GM21390 (cell line): ENCODE results near the gene MYO1D.

Experiments used
- ATAC-seq: cut with Tn5 transposase; IDR thresholded peaks from one replicate; pipeline ENCODE4 v1.9.1; 2021; ENCODE audit not compliant: unreplicated experiment

Gene MYO1D

GRCh38 chr17:32859857-32860525 is 16.9 kb downstream of the MYO1D start:
- no peak for ATAC-seq

GRCh38 chr17:32855620-32856019 is 21.3 kb downstream of the MYO1D start:
- ATAC-seq = no peak

- ATAC-seq = no peak
Observed at GRCh38 chr17:32854832-32855389, 22.0 kb downstream of the MYO1D start.

- no peak for ATAC-seq
Observed at GRCh38 chr17:32854207-32854606, 22.7 kb downstream of the MYO1D start.

GRCh38 chr17:32852811-32853210 is 24.1 kb downstream of the MYO1D start:
- no peak for ATAC-seq

- ATAC-seq = no peak
Observed at GRCh38 chr17:32849879-32850278, 27.0 kb downstream of the MYO1D start.

GRCh38 chr17:32847977-32848376 is 28.9 kb downstream of the MYO1D start:
- ATAC-seq = no peak

GRCh38 chr17:32846143-32846542 is 30.8 kb downstream of the MYO1D start:
- no peak for ATAC-seq

- no peak for ATAC-seq
Observed at GRCh38 chr17:32840241-32840640, 36.7 kb downstream of the MYO1D start.

GRCh38 chr17:32836527-32836926 is 40.4 kb downstream of the MYO1D start:
- no peak for ATAC-seq

- ATAC-seq = peak; percentile 79
Observed at GRCh38 chr17:32835291-32835761, 41.6 kb downstream of the MYO1D start.

- no peak for ATAC-seq
Observed at GRCh38 chr17:32834104-32834503, 42.8 kb downstream of the MYO1D start.

GRCh38 chr17:32833526-32833925 is 43.4 kb downstream of the MYO1D start:
- ATAC-seq = no peak

- ATAC-seq = no peak
Observed at GRCh38 chr17:32833076-32833475, 43.8 kb downstream of the MYO1D start.

GRCh38 chr17:32831627-32832243 is 45.2 kb downstream of the MYO1D start:
- no peak for ATAC-seq

GRCh38 chr17:32831223-32831622 is 45.7 kb downstream of the MYO1D start:
- ATAC-seq = no peak

GRCh38 chr17:32828822-32829221 is 48.1 kb downstream of the MYO1D start:
- no peak for ATAC-seq

- ATAC-seq = no peak
Observed at GRCh38 chr17:32827227-32827626, 49.7 kb downstream of the MYO1D start.

- ATAC-seq = no peak
Observed at GRCh38 chr17:32826076-32826475, 50.8 kb downstream of the MYO1D start.

GRCh38 chr17:32824334-32824733 is 52.6 kb downstream of the MYO1D start:
- no peak for ATAC-seq

- ATAC-seq = no peak
Observed at GRCh38 chr17:32822996-32823395, 53.9 kb downstream of the MYO1D start.
